H1 (cell line): ENCODE measurements around the gene NSUN6. TPM values are rescaled to one million over a fixed set of nuclear protein-coding genes. Genes with fewer than 3 reads are reported as not detected.

Experiments used
- CTCF ChIA-PET: fragments of 300-600 bp; sonication (Branson Sonifier 250); formaldehyde crosslinking; loops from one replicate; lab custom pipeline; 2021; ENCODE audit not compliant: partially characterized antibody; lab: Charles Lee
- POLR2A ChIA-PET: fragments of 300-600 bp; sonication (Branson Sonifier 250); formaldehyde crosslinking; loops from one replicate; lab custom pipeline; 2021; ENCODE audit warnings: inconsistent platforms; ENCODE audit not compliant: partially characterized antibody; lab: Charles Lee
- DNase-seq, 2 experiments: peaks; one replicate each; pipeline versions ENCODE4 v3.0.0 to v3.0.0-alpha.2; 2010 to 2022; ENCODE audit warnings: low spot score in 2 of 2, low read depth in 1 of 2, mixed read lengths in 1 of 2
- FAIRE-seq: peaks from 2 replicates; lab custom pipeline; 2011; peaks lifted over from hg19 to GRCh38; lab: Jason Lieb, UNC
- H2AFZ ChIP-seq: 2 replicates; pipeline ENCODE4 v1.8.1; 2012; ENCODE audit warnings: low read length, inconsistent platforms
- H2AK5ac ChIP-seq: 2 replicates; pipeline ENCODE4 v1.6.1; 2013; ENCODE audit warnings: low read depth, low read length
- H2BK120ac ChIP-seq: replicated peaks from 2 replicates; pipeline ENCODE3; 2013; ENCODE audit warnings: low read depth, low read length, inconsistent platforms
- H2BK12ac ChIP-seq: 2 replicates; pipeline ENCODE4 v1.6.1; 2013; ENCODE audit warnings: low read depth, low read length
- H2BK15ac ChIP-seq: 2 replicates; pipeline ENCODE4 v1.6.1; 2013; ENCODE audit warnings: low read length
- H2BK20ac ChIP-seq: 2 replicates; pipeline ENCODE4 v1.6.1; 2013; ENCODE audit warnings: low read length
- H2BK5ac ChIP-seq: 2 replicates; pipeline ENCODE4 v1.6.1; 2013; ENCODE audit warnings: low read depth, low read length
- H3K14ac ChIP-seq: 2 replicates; pipeline ENCODE4 v1.6.1; 2013; ENCODE audit warnings: inconsistent platforms; ENCODE audit not compliant: insufficient read length
- H3K18ac ChIP-seq: 2 replicates; pipeline ENCODE4 v1.6.1; 2013; ENCODE audit warnings: low read length; ENCODE audit errors: extremely low read depth
- H3K23ac ChIP-seq: 2 replicates; pipeline ENCODE4 v1.6.1; 2013; ENCODE audit warnings: inconsistent platforms; ENCODE audit not compliant: insufficient read length
- H3K23me2 ChIP-seq: 2 replicates; pipeline ENCODE4 v1.6.1; 2013; ENCODE audit warnings: low read depth, low read length
- H3K27ac ChIP-seq: 2 replicates; pipeline ENCODE4 v1.6.1; 2011; ENCODE audit warnings: low read depth, low read length, inconsistent platforms
- H3K27me3 ChIP-seq, 4 experiments: replicated peaks in 1 of 4; 1 replicate in 1 of 4; 2 replicates in 3 of 4; pipeline versions ENCODE4 v1.6.1 to v1.8.1; 2011 to 2013; ENCODE audit warnings: low read length in 3 of 4, mild to moderate bottlenecking in 3 of 4, inconsistent platforms in 2 of 4, mixed read lengths in 2 of 4, moderate library complexity in 1 of 4; ENCODE audit not compliant: control insufficient read depth in 3 of 4, insufficient read depth in 3 of 4; ENCODE audit errors: extremely low read depth in 1 of 4
- H3K36me3 ChIP-seq, 4 experiments: 2 replicates each; pipeline versions ENCODE4 v1.6.1 to v1.8.1; 2011 to 2013; ENCODE audit warnings: mild to moderate bottlenecking in 4 of 4, low read length in 3 of 4, moderate library complexity in 2 of 4, control low read depth in 1 of 4, inconsistent platforms in 1 of 4; ENCODE audit not compliant: insufficient read depth in 4 of 4, control insufficient read depth in 2 of 4
- H3K4ac ChIP-seq: replicated peaks from 2 replicates; pipeline ENCODE3; 2013; ENCODE audit warnings: low read length, low read depth, mixed read lengths, inconsistent platforms; ENCODE audit not compliant: insufficient read length
- H3K4me1 ChIP-seq, 4 experiments: replicated peaks in 1 of 4; 1 replicate in 1 of 4; 2 replicates in 3 of 4; pipeline versions ENCODE4 v1.6.1 to v1.8.1; 2011 to 2013; ENCODE audit warnings: low read length in 3 of 4, inconsistent platforms in 2 of 4, mixed read lengths in 1 of 4; ENCODE audit not compliant: insufficient read depth in 4 of 4, control insufficient read depth in 3 of 4
- H3K4me2 ChIP-seq, 2 experiments: 2 replicates each; pipeline versions ENCODE4 v1.6.1 to v1.8.1; 2011 to 2013; ENCODE audit warnings: low read depth in 2 of 2, low read length in 2 of 2, control low read depth in 1 of 2, inconsistent platforms in 1 of 2, mild to moderate bottlenecking in 1 of 2; ENCODE audit not compliant: insufficient read depth in 1 of 2
- H3K4me3 ChIP-seq, 4 experiments: fragments of 200-600, 300-600 bp in 1 of 4; sonication (generic), shearing (Covaris generic), sonication (Bioruptor Twin) in 1 of 4; 2 replicates each; pipeline versions ENCODE4 v1.5.1 to v1.8.1; 2011 to 2016; ENCODE audit warnings: low read length in 4 of 4, low read depth in 3 of 4, control low read depth in 2 of 4, inconsistent platforms in 2 of 4, mild to moderate bottlenecking in 2 of 4, mixed read lengths in 1 of 4, moderate library complexity in 1 of 4; ENCODE audit not compliant: insufficient read depth in 2 of 4; ENCODE audit errors: extremely low read depth in 1 of 4
- H3K56ac ChIP-seq: replicated peaks from 2 replicates; pipeline ENCODE3; 2013; ENCODE audit warnings: low read depth, mild to moderate bottlenecking, mixed read lengths, low read length, inconsistent platforms; ENCODE audit not compliant: insufficient read length
- H3K79me1 ChIP-seq: 2 replicates; pipeline ENCODE4 v1.6.1; 2013; ENCODE audit warnings: low read depth, low read length, control low read depth
- H3K79me2 ChIP-seq, 2 experiments: 2 replicates each; pipeline versions ENCODE4 v1.6.1 to v1.8.1; 2012 to 2013; ENCODE audit warnings: low read length in 2 of 2, mild to moderate bottlenecking in 2 of 2, inconsistent platforms in 1 of 2; ENCODE audit not compliant: insufficient read depth in 2 of 2, control insufficient read depth in 1 of 2
- H3K9ac ChIP-seq, 4 experiments: replicated peaks in 1 of 4; 1 replicate in 1 of 4; 2 replicates in 3 of 4; pipeline versions ENCODE4 v1.6.1 to v1.8.1; 2011 to 2013; ENCODE audit warnings: low read depth in 3 of 4, low read length in 3 of 4, control low read depth in 2 of 4, mild to moderate bottlenecking in 2 of 4, moderate library complexity in 2 of 4, inconsistent platforms in 1 of 4; ENCODE audit errors: extremely low read depth in 1 of 4
- H3K9me3 ChIP-seq, 2 experiments: 2 replicates each; pipeline versions ENCODE4 v1.6.1 to v1.8.1; 2012 to 2013; ENCODE audit warnings: mild to moderate bottlenecking in 2 of 2, moderate library complexity in 2 of 2, control low read depth in 1 of 2, inconsistent platforms in 1 of 2, low read depth in 1 of 2, low read length in 1 of 2, mixed read lengths in 1 of 2; ENCODE audit not compliant: insufficient read depth in 2 of 2
- H4K20me1 ChIP-seq, 2 experiments: replicated peaks in 1 of 2; 2 replicates each; pipeline versions ENCODE3 to v1.8.1; 2011 to 2013; ENCODE audit warnings: inconsistent platforms in 2 of 2, low read length in 2 of 2, mild to moderate bottlenecking in 1 of 2; ENCODE audit not compliant: insufficient read depth in 2 of 2, control insufficient read depth in 1 of 2
- H4K5ac ChIP-seq: 2 replicates; pipeline ENCODE4 v1.6.1; 2013; ENCODE audit warnings: low read length, low read depth, mixed read lengths, inconsistent platforms; ENCODE audit not compliant: insufficient read length
- H4K8ac ChIP-seq: 2 replicates; pipeline ENCODE4 v1.8.0; 2013; ENCODE audit warnings: mild to moderate bottlenecking, moderate library complexity, low read length, inconsistent platforms; ENCODE audit not compliant: insufficient read depth; ENCODE audit errors: extremely low read depth
- H4K91ac ChIP-seq: replicated peaks from 2 replicates; pipeline ENCODE3; 2013; ENCODE audit warnings: low read length, mixed read lengths, inconsistent platforms; ENCODE audit not compliant: insufficient read length
- ATF3 ChIP-seq: IDR thresholded peaks from 2 replicates; pipeline ENCODE4 v1.6.1; 2011; ENCODE audit warnings: low read depth, mild to moderate bottlenecking, low read length; ENCODE audit not compliant: insufficient read depth
- BACH1 ChIP-seq: IDR thresholded peaks from 2 replicates; pipeline ENCODE4 v1.6.1; 2012; ENCODE audit warnings: low read length, improper control_type of control experiment
- BCL11A ChIP-seq, 2 experiments: IDR thresholded peaks; one replicate each; pipeline ENCODE4 v1.6.1; 2011; ENCODE audit warnings: low read depth in 2 of 2, low read length in 2 of 2, mild to moderate bottlenecking in 2 of 2
- EP300 ChIP-seq, 2 experiments: IDR thresholded peaks; 1 replicate in 1 of 2; 2 replicates in 1 of 2; pipeline ENCODE4 v1.6.1; 2011 to 2012; ENCODE audit warnings: low read depth in 2 of 2, low read length in 2 of 2, mild to moderate bottlenecking in 2 of 2, borderline replicate concordance in 1 of 2, inconsistent platforms in 1 of 2, moderate library complexity in 1 of 2
- FOSL1 ChIP-seq: IDR thresholded peaks from 2 replicates; pipeline ENCODE4 v1.6.1; 2011; ENCODE audit warnings: mild to moderate bottlenecking, low read depth, low read length, moderate library complexity; ENCODE audit not compliant: insufficient read depth
- HDAC6 ChIP-seq: IDR thresholded peaks from one replicate; pipeline ENCODE4 v1.7.1; 2012; ENCODE audit warnings: low read depth, mild to moderate bottlenecking, inconsistent platforms, low read length, moderate library complexity
- RFX5 ChIP-seq: IDR thresholded peaks from 2 replicates; pipeline ENCODE4 v1.6.1; 2011; ENCODE audit warnings: low read depth, low read length, improper control_type of control experiment, borderline replicate concordance
- SIN3A ChIP-seq, 2 experiments: IDR thresholded peaks in 1 of 2; conservative IDR thresholded peaks in 1 of 2; 2 replicates each; pipeline ENCODE4 v1.6.1; 2011 to 2012; ENCODE audit warnings: low read length in 2 of 2, improper control_type of control experiment in 1 of 2, low read depth in 1 of 2, mild to moderate bottlenecking in 1 of 2
- TBP ChIP-seq: IDR thresholded peaks from 2 replicates; pipeline ENCODE4 v1.6.1; 2011; ENCODE audit warnings: low read depth, low read length, improper control_type of control experiment
- YY1 ChIP-seq: IDR thresholded peaks from 2 replicates; pipeline ENCODE4 v1.6.1; 2011; ENCODE audit warnings: low read depth, mild to moderate bottlenecking, low read length
- WGBS, 2 experiments: shearing (Covaris generic) in 1 of 2; methylation state at CpG; one replicate each; pipeline versions ENCODE4 v1.1.6 to v1.1.7; 2013 to 2015; ENCODE audit warnings: low lambda C conversion rate in 2 of 2, mixed read lengths in 2 of 2, inconsistent platforms in 1 of 2, low coverage in 1 of 2, missing lambda C conversion rate in 1 of 2; ENCODE audit not compliant: insufficient replicate concordance in 2 of 2, insufficient coverage in 1 of 2, insufficient read length in 1 of 2; ENCODE audit errors: extremely low coverage in 1 of 2, missing lambda C conversion rate in 1 of 2; 5-methylcytosine and 5-hydroxymethylcytosine counted together
- polyA plus RNA-seq, 7 experiments: library from polyadenylated mRNA; depleted of rRNA in 3 of 7; stranded (reverse) in 5 of 7; unstranded in 2 of 7; fragments of >200 nt in 5 of 7; fragments of 200-250 nt in 2 of 7; gene quantifications; 1 replicate in 5 of 7; 2 replicates in 1 of 7; 4 replicates in 1 of 7; pipeline versions ENCODE4 v1.2.1 to v1.2.3, GENCODE V29; 2011 to 2013; ENCODE audit warnings: missing spikeins in 2 of 7, mixed read lengths in 2 of 7
- total RNA-seq: library from RNA; stranded (reverse); fragmentation: NEBNext Ultra II Directional; extraction: Animal tissue kit (Norgen Biotek cat#: 25700); gene quantifications from 2 replicates; pipeline ENCODE4 v1.2.1, GENCODE V29; 2021

NSUN6 gene
- total and polyA plus RNA-seq, 2 of the 8 experiments (the other 6 are each of a cell fraction or from before 2014, with no cell fraction given), result 5.9 to 14.4 TPM

GRCh38 chr10:18650404-18650997, 886 bp downstream of the NSUN6 start:
- peak overlapping the region; percentile 78 to 92 (median 86) for H3K4me3 ChIP-seq
- no peak overlapping the region for H2BK12ac ChIP-seq
- no peak overlapping the region for H3K14ac ChIP-seq
- H4K8ac ChIP-seq, result no peak overlapping the region
- 9% methylated on average over 6 of the region's 6 CpGs; no CpG with 5 or more reads in 1 of the 2 experiments for WGBS, 2 experiments
- no peak overlapping the region for H2BK20ac ChIP-seq
- no peak overlapping the region for H4K91ac ChIP-seq
- no peak overlapping the region for H2AK5ac ChIP-seq
- no peak overlapping the region for H2BK15ac ChIP-seq
- no peak for FAIRE-seq
- H3K27me3 ChIP-seq, result no peaks in the 10 kb centered on the region
- H3K4me1 ChIP-seq, result no peaks in the 10 kb centered on the region; a peak in 2 of 7 replicates
- H3K23ac ChIP-seq, result no peak overlapping the region
- no peak overlapping the region for H2AFZ ChIP-seq
- peaks cover 5% of the 10 kb centered on the region; the same call in 1 of the 2 replicates for H3K23me2 ChIP-seq
- H4K20me1 ChIP-seq, result no peaks in the 10 kb centered on the region
- H3K9ac ChIP-seq, result peak overlapping the region; percentile 31 to 61 (median 45); a peak in 4 of 7 replicates
- H4K5ac ChIP-seq, result no peak overlapping the region
- no peak overlapping the region for H3K27ac ChIP-seq
- no peaks in the 10 kb centered on the region for H3K79me1 ChIP-seq
- no peak for DNase-seq
- no peaks in the 10 kb centered on the region for H3K9me3 ChIP-seq
- H2BK120ac ChIP-seq, result no peak overlapping the region
- CTCF ChIA-PET, result no interaction called here
- peaks cover 0 to 36% of the 10 kb centered on the region in 2 experiments; a peak in 2 of 4 replicates for H3K79me2 ChIP-seq
- H3K4me2 ChIP-seq, result peak overlapping the region; percentile 80 to 81
- no peak overlapping the region for H3K18ac ChIP-seq
- POLR2A ChIA-PET, result interaction anchor here (1.2 kb wide), 1 partner anchor 36 kb away, joined by 3 read pairs; no protein-coding TSS in a partner anchor
- no peak overlapping the region for H2BK5ac ChIP-seq
- peaks cover 0 to 14% (median 0%) of the 10 kb centered on the region in 4 experiments; a peak in 3 of 8 replicates for H3K36me3 ChIP-seq
- no peak overlapping the region for H3K56ac ChIP-seq
- no peak overlapping the region for H3K4ac ChIP-seq
- no peak for TF ChIP-seq ATF3
- no peak for TF ChIP-seq FOSL1
- TF ChIP-seq RFX5, result no peak
- TF ChIP-seq BCL11A (IDR thresholded peaks at IDR 0.05; ENCODE audit: low read depth in 2 of 2, low read length in 2 of 2), result no peak
- no peak for TF ChIP-seq SIN3A (conservative IDR thresholded peaks at IDR 0.05 in 1 of 2, IDR thresholded peaks at IDR 0.05 in 1 of 2; ENCODE audit: low read depth in 1 of 2, low read length in 2 of 2)
- no peak for TF ChIP-seq HDAC6
- TF ChIP-seq YY1, result no peak
- no peak for TF ChIP-seq BACH1
- no peak for TF ChIP-seq TBP
- TF ChIP-seq EP300 (IDR thresholded peaks at IDR 0.05; ENCODE audit: borderline replicate concordance in 1 of 2, low read depth in 2 of 2, low read length in 2 of 2), result no peak
